K562 (cell line): ENCODE results near the gene FCHSD1. TPM values are rescaled to one million over a fixed set of nuclear protein-coding genes. Genes with fewer than 3 reads are reported as not detected.
A peak's percentile ranks its signal among the peaks of the same experiment; 100 is the strongest.

Experiments used
- ARID2 ChIP-seq: fragments of 450-650 bp; IDR thresholded peaks from 2 replicates; pipeline ENCODE4 v1.6.1; 2017; ENCODE audit warnings: antibody characterized with exemption, mild to moderate bottlenecking
- ATF7 ChIP-seq: fragments of 450-650 bp; IDR thresholded peaks from 2 replicates; pipeline ENCODE4 v1.7.1; 2014; ENCODE audit warnings: mild to moderate bottlenecking, moderate library complexity
- EHMT2 ChIP-seq: fragments of 450-650 bp; IDR thresholded peaks from 2 replicates; pipeline ENCODE4 v1.6.1; 2018; ENCODE audit warnings: antibody characterized with exemption
- ELF2 ChIP-seq: fragments of 250-450 bp; sonication (Bioruptor Pico); IDR thresholded peaks from 2 replicates; pipeline ENCODE4 v1.5.0; 2021; ENCODE audit warnings: mild to moderate bottlenecking
- ESRRA ChIP-seq: fragments of 450-650 bp; IDR thresholded peaks from 2 replicates; pipeline ENCODE4 v1.6.1; 2014; ENCODE audit warnings: low read depth, mild to moderate bottlenecking, moderate library complexity, borderline replicate concordance
- MEF2A ChIP-seq: IDR thresholded peaks from 2 replicates; pipeline ENCODE4 v1.6.1; 2011; ENCODE audit warnings: low read depth, mild to moderate bottlenecking, low read length, moderate library complexity; ENCODE audit not compliant: control insufficient read depth
- NR3C1 ChIP-seq: sonication (generic); formaldehyde crosslinking; IDR thresholded peaks from 2 replicates; pipeline ENCODE4 v1.8.1; 2022; ENCODE audit warnings: missing genetic modification reagents
- RBM22 ChIP-seq: fragments of 200-400 bp; formaldehyde crosslinking; IDR thresholded peaks from 2 replicates; pipeline ENCODE4 v1.6.1; 2018; ENCODE audit warnings: low read length, low read depth; ENCODE audit not compliant: poor library complexity, severe bottlenecking
- SIX5 ChIP-seq, 2 experiments: IDR thresholded peaks; 2 replicates each; pipeline ENCODE4 v1.6.1; 2011; ENCODE audit warnings: low read length in 2 of 2, borderline replicate concordance in 1 of 2, low read depth in 1 of 2, mild to moderate bottlenecking in 1 of 2, moderate library complexity in 1 of 2; ENCODE audit not compliant: insufficient read depth in 1 of 2
- SMAD3 ChIP-seq: fragments of 450-650 bp; formaldehyde crosslinking; conservative IDR thresholded peaks from 2 replicates; pipeline ENCODE4 v1.4.0; 2020; ENCODE audit warnings: mild to moderate bottlenecking
- SMARCA4 ChIP-seq: fragments of 450-650 bp; IDR thresholded peaks from 2 replicates; pipeline ENCODE4 v1.6.1; 2016
- SRSF1 ChIP-seq: fragments of 200-400 bp; formaldehyde crosslinking; IDR thresholded peaks from 2 replicates; pipeline ENCODE4 v1.6.1; 2017; ENCODE audit warnings: mild to moderate bottlenecking, low read depth, low read length, moderate library complexity
- YBX1 ChIP-seq: fragments of 450-650 bp; IDR thresholded peaks from 2 replicates; pipeline ENCODE4 v1.7.1; 2016; ENCODE audit warnings: mild to moderate bottlenecking
- ZBTB7A ChIP-seq: IDR thresholded peaks from 2 replicates; pipeline ENCODE4 v1.6.1; 2011; ENCODE audit warnings: low read depth, mild to moderate bottlenecking, low read length, moderate library complexity, borderline replicate concordance; ENCODE audit not compliant: control insufficient read depth
- ZNF282 ChIP-seq: sonication (generic); formaldehyde crosslinking; IDR thresholded peaks from 2 replicates; pipeline ENCODE4 v1.8.1; 2023; ENCODE audit warnings: missing genetic modification reagents
- ZNF408 ChIP-seq: fragments of 250-450 bp; sonication (Bioruptor Pico); IDR thresholded peaks from 2 replicates; pipeline ENCODE4 v1.4.0; 2020; ENCODE audit warnings: low read depth, mild to moderate bottlenecking, moderate library complexity
- ZNF445 ChIP-seq: fragments of 250-450 bp; sonication (Bioruptor Pico); IDR thresholded peaks from 2 replicates; pipeline ENCODE4 v1.4.0; 2020; ENCODE audit warnings: low read depth, mild to moderate bottlenecking, moderate library complexity
- ZNF589 ChIP-seq: fragments of 200-800 bp; sonication (Bioruptor generic); IDR thresholded peaks from 2 replicates; pipeline ENCODE4 v1.6.1; 2016; ENCODE audit warnings: low read depth, missing genetic modification characterization, missing compliant biosample characterization
- polyA plus RNA-seq, 8 experiments: library from polyadenylated mRNA; depleted of rRNA in 4 of 8; stranded (reverse) in 5 of 8; unstranded in 3 of 8; fragments of >200 nt; fragmentation: Nextera tagmentation in 2 of 8; fragmentation: Illumina TruSeq in 1 of 8; extraction: Ambion mirVana in 2 of 8; extraction: Trizol in 1 of 8; gene quantifications; 2 replicates each; pipeline versions ENCODE4 v1.2.1 to v1.2.3, GENCODE V29; 2011 to 2014; ENCODE audit warnings: inconsistent platforms in 1 of 8, missing spikeins in 1 of 8
- total RNA-seq, 7 experiments: library from RNA; depleted of rRNA in 6 of 7; stranded (reverse); fragments of >200 nt in 6 of 7; fragmentation: Illumina TruSeq in 2 of 7; extraction: Trizol in 2 of 7; gene quantifications; 2 replicates each; pipeline versions ENCODE4 v1.2.1 to v1.2.3, GENCODE V29; 2011 to 2021; ENCODE audit warnings: low replicate concordance in 1 of 7
- TF ChIP-seq, protein P1 (sequence below): fragments of 450-650 bp; IDR thresholded peaks from one replicate; pipeline ENCODE4 v1.6.1; 2018; ENCODE audit warnings: mild to moderate bottlenecking, moderate library complexity; ENCODE audit not compliant: partially characterized antibody
- TF ChIP-seq, protein P2 (sequence below): sonication (generic); formaldehyde crosslinking; IDR thresholded peaks from 2 replicates; pipeline ENCODE4 v1.8.1; 2022; ENCODE audit warnings: missing genetic modification reagents
- TF ChIP-seq, protein P3 (sequence below): fragments of 250-450 bp; sonication (Bioruptor Pico); IDR thresholded peaks from 2 replicates; pipeline ENCODE4 v1.5.0; 2020; ENCODE audit warnings: mild to moderate bottlenecking
- TF ChIP-seq, protein P4 (sequence below): fragments of 250-450 bp; sonication (Bioruptor Pico); IDR thresholded peaks from 2 replicates; pipeline ENCODE4 v1.5.1; 2021; ENCODE audit warnings: mild to moderate bottlenecking

FCHSD1 gene
- total and polyA plus RNA-seq, 9 of the 15 experiments (the other 6 are each of a cell fraction or from before 2014, with no cell fraction given), result 0.35 to 37.5 (median 13.6) TPM

DNA sequence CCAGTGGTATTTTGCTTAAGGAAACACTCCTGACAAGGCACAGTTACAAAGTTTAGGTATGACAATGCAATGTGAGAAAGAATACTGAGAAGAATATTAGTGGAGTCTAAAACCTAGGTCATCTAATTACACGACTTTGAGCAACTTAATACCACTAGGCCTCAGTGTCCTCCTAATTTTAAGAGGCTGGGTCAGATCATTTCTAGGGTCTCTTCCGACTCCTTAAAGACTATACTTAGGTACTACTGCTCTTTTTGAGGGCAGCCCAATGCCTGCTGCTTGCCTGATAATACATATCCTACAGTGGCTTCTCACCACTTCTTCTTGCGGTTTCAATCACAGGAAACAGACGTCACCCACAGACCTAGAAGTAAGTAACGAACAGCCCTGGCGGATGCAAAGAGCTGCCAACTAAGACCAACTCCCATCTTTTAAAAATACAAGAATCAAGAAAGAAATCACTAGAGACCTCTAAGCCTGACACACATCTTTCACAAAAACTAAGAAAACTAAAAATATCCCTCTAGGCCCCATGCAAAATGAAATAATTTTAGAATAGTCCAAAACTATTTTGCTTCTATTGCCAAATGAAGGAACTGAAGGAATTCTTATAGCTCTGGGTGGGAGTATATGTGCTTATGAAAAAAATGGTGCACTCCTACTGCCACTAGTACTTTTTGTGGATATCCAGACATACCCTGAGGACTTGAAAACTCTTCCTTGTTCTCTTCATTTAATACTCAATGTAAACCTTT lies 45.5 kb downstream of the FCHSD1 start (continued):
- TF ChIP-seq, protein P1, sequence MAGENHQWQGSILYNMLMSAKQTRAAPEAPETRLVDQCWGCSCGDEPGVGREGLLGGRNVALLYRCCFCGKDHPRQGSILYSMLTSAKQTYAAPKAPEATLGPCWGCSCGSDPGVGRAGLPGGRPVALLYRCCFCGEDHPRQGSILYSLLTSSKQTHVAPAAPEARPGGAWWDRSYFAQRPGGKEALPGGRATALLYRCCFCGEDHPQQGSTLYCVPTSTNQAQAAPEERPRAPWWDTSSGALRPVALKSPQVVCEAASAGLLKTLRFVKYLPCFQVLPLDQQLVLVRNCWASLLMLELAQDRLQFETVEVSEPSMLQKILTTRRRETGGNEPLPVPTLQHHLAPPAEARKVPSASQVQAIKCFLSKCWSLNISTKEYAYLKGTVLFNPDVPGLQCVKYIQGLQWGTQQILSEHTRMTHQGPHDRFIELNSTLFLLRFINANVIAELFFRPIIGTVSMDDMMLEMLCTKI, result no peak
- TF ChIP-seq YBX1 (no peak), EHMT2 (peak; percentile 83; the same call in 1 of the 2 replicates), ZNF589 (CRISPR knock-in tag) (no peak), ELF2 (CRISPR knock-in tag) (no peak), ZNF445 (CRISPR knock-in tag) (no peak), ARID2 (no peak), ZNF282 (CRISPR knock-in tag) (no peak), RBM22 (no peak), ZBTB7A (no peak), NR3C1 (CRISPR knock-in tag) (no peak), ZNF408 (CRISPR knock-in tag) (no peak), SRSF1 (no peak), ATF7 (peak; percentile 92), SMARCA4 (peak; percentile 95), SIX5 (IDR thresholded peaks at IDR 0.05; ENCODE audit: borderline replicate concordance in 1 of 2, insufficient read depth in 1 of 2, low read depth in 1 of 2, low read length in 2 of 2) (no peak), SMAD3 (CRISPR knock-in tag) (peak; percentile 77; the same call in 1 of the 2 replicates), MEF2A (peak; percentile 58), ESRRA (peak; percentile 96; the same call in 1 of the 2 replicates)
- TF ChIP-seq, protein P2, sequence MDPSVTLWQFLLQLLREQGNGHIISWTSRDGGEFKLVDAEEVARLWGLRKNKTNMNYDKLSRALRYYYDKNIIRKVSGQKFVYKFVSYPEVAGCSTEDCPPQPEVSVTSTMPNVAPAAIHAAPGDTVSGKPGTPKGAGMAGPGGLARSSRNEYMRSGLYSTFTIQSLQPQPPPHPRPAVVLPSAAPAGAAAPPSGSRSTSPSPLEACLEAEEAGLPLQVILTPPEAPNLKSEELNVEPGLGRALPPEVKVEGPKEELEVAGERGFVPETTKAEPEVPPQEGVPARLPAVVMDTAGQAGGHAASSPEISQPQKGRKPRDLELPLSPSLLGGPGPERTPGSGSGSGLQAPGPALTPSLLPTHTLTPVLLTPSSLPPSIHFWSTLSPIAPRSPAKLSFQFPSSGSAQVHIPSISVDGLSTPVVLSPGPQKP (CRISPR knock-in tag), result no peak
- TF ChIP-seq, protein P3, sequence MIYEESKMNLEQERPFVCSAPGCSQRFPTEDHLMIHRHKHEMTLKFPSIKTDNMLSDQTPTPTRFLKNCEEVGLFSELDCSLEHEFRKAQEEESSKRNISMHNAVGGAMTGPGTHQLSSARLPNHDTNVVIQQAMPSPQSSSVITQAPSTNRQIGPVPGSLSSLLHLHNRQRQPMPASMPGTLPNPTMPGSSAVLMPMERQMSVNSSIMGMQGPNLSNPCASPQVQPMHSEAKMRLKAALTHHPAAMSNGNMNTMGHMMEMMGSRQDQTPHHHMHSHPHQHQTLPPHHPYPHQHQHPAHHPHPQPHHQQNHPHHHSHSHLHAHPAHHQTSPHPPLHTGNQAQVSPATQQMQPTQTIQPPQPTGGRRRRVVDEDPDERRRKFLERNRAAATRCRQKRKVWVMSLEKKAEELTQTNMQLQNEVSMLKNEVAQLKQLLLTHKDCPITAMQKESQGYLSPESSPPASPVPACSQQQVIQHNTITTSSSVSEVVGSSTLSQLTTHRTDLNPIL, result no peak
- TF ChIP-seq, protein P4, sequence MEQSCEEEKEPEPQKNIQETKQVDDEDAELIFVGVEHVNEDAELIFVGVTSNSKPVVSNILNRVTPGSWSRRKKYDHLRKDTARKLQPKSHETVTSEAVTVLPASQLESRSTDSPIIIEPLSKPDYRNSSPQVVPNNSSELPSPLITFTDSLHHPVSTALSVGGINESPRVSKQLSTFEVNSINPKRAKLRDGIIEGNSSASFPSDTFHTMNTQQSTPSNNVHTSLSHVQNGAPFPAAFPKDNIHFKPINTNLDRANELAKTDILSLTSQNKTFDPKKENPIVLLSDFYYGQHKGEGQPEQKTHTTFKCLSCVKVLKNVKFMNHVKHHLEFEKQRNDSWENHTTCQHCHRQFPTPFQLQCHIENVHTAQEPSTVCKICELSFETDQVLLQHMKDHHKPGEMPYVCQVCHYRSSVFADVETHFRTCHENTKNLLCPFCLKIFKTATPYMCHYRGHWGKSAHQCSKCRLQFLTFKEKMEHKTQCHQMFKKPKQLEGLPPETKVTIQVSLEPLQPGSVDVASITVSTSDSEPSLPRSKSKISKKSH, result no peak
